K562 (cell line): ENCODE results near the gene TMEM89. TPM values are rescaled to one million over a fixed set of nuclear protein-coding genes. Genes with fewer than 3 reads are reported as not detected.

Source experiments
- CBX3 ChIP-seq, 2 experiments: IDR thresholded peaks; 1 replicate in 1 of 2; 2 replicates in 1 of 2; pipeline ENCODE4 v1.6.1; 2012; ENCODE audit warnings: inconsistent platforms in 2 of 2, low read length in 2 of 2, borderline replicate concordance in 1 of 2, control low read depth in 1 of 2
- E2F3 ChIP-seq: fragments of 250-450 bp; sonication (Bioruptor Pico); IDR thresholded peaks from 2 replicates; pipeline ENCODE4 v1.4.0; 2020; ENCODE audit warnings: mild to moderate bottlenecking
- FOSL1 ChIP-seq: fragments of 200-800 bp; sonication (Bioruptor generic); conservative IDR thresholded peaks from 2 replicates; pipeline ENCODE4 v1.6.1; 2016; ENCODE audit warnings: missing genetic modification characterization, missing compliant biosample characterization
- MTF1 ChIP-seq: fragments of 250-450 bp; sonication (Bioruptor Pico); IDR thresholded peaks from 2 replicates; pipeline ENCODE4 v1.9.0; 2021; ENCODE audit warnings: moderate library complexity, mild to moderate bottlenecking, inconsistent platforms, borderline replicate concordance
- PHB ChIP-seq: fragments of 250-450 bp; sonication (Bioruptor Pico); IDR thresholded peaks from 2 replicates; pipeline ENCODE4 v1.5.0; 2021
- TCF7L2 ChIP-seq: fragments of 150-350 bp; IDR thresholded peaks from 2 replicates; pipeline ENCODE4 v1.6.1; 2016; ENCODE audit warnings: low read depth, mild to moderate bottlenecking, low read length, moderate library complexity
- ZNF175 ChIP-seq: fragments of 200-800 bp; sonication (Bioruptor generic); IDR thresholded peaks from 2 replicates; pipeline ENCODE4 v1.6.1; 2016; ENCODE audit warnings: low read depth, mild to moderate bottlenecking, missing genetic modification characterization, missing compliant biosample characterization
- ZSCAN29 ChIP-seq: fragments of 450-650 bp; IDR thresholded peaks from 2 replicates; pipeline ENCODE4 v1.6.1; 2017
- polyA plus RNA-seq, 8 experiments: library from polyadenylated mRNA; depleted of rRNA in 4 of 8; stranded (reverse) in 5 of 8; unstranded in 3 of 8; fragments of >200 nt; fragmentation: Nextera tagmentation in 2 of 8; fragmentation: Illumina TruSeq in 1 of 8; extraction: Ambion mirVana in 2 of 8; extraction: Trizol in 1 of 8; gene quantifications; 2 replicates each; pipeline versions ENCODE4 v1.2.1 to v1.2.3, GENCODE V29; 2011 to 2014; ENCODE audit warnings: inconsistent platforms in 1 of 8, missing spikeins in 1 of 8
- total RNA-seq, 7 experiments: library from RNA; depleted of rRNA in 6 of 7; stranded (reverse); fragments of >200 nt in 6 of 7; fragmentation: Illumina TruSeq in 2 of 7; extraction: Trizol in 2 of 7; gene quantifications; 2 replicates each; pipeline versions ENCODE4 v1.2.1 to v1.2.3, GENCODE V29; 2011 to 2021; ENCODE audit warnings: low replicate concordance in 1 of 7
- TF ChIP-seq, protein P1 (sequence below), 3 experiments: fragments of 200-800 bp in 1 of 3; sonication (Bioruptor generic) in 1 of 3; sonication (generic) in 1 of 3; formaldehyde crosslinking in 1 of 3; IDR thresholded peaks; 2 replicates each; pipeline versions ENCODE4 v1.6.1 to v1.8.0; 2016 to 2022; ENCODE audit warnings: mild to moderate bottlenecking in 2 of 3, missing compliant biosample characterization in 2 of 3, missing genetic modification characterization in 2 of 3, missing genetic modification reagents in 1 of 3
- TF ChIP-seq, protein P2 (sequence below): IDR thresholded peaks from 2 replicates; pipeline ENCODE4 v1.6.1; 2012; ENCODE audit warnings: low read depth, low read length, improper control_type of control experiment, borderline replicate concordance

TMEM89 gene
- total and polyA plus RNA-seq, 9 of the 15 experiments (the other 6 are each of a cell fraction or from before 2014, with no cell fraction given) = not detected

DNA sequence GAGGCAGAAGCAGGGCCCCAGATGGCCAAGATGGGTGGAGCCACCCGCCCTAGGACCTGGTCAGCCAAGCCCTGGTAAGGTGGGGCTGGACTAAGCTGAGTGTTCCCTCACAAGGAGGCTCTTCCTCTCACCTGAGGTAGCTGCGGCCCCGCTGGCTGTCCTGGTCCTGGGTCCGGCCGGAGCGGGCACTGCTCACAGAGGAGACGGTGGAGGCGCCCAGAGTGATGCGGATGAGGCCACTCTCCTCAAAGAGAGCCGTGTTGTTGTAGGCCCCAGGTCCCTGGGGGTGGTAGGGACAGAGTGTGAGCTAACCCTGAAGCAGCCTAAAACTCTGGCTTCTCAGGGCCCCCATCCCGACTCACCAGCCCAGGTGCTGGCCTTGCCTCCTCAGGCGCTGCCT lies 21.0 kb upstream of the TMEM89 start (continued):
- TF ChIP-seq CBX3 (IDR thresholded peaks at IDR 0.05; ENCODE audit: borderline replicate concordance in 1 of 2, low read length in 2 of 2) (no peak), FOSL1 (tag) (no peak), PHB (no peak), ZNF175 (no peak), E2F3 (no peak), MTF1 (CRISPR knock-in tag) (no peak), TCF7L2 (no peak), ZSCAN29 (no peak)
- TF ChIP-seq, protein P1, sequence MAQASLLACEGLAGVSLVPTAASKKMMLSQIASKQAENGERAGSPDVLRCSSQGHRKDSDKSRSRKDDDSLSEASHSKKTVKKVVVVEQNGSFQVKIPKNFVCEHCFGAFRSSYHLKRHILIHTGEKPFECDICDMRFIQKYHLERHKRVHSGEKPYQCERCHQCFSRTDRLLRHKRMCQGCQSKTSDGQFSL (CRISPR knock-in tag; IDR thresholded peaks at IDR 0.05) = no peak
- TF ChIP-seq, protein P1 (tag; IDR thresholded peaks at IDR 0.05) = no peak
- TF ChIP-seq, protein P2, sequence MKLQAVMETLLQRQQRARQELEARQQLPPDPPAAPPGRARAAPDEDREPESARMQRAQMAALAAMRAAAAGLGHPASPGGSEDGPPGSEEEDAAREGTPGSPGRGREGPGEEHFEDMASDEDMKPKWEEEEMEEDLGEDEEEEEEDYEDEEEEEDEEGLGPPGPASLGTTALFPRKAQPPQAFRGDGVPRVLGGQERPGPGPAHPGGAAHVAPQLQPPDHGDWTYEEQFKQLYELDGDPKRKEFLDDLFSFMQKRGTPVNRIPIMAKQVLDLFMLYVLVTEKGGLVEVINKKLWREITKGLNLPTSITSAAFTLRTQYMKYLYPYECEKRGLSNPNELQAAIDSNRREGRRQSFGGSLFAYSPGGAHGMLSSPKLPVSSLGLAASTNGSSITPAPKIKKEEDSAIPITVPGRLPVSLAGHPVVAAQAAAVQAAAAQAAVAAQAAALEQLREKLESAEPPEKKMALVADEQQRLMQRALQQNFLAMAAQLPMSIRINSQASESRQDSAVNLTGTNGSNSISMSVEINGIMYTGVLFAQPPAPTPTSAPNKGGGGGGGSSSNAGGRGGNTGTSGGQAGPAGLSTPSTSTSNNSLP = no peak
- TF ChIP-seq, all 486 proteins: peak for 0
